Glutamatergic neuron (in vitro differentiated cells): Measurements from ENCODE around the gene CAMSAP2. TPM values are rescaled to one million over a fixed set of nuclear protein-coding genes. Genes with fewer than 3 reads are reported as not detected.

Experiments
- DNase-seq: peaks from one replicate; pipeline ENCODE4 v3.0.0; 2022
- H3K27ac Mint-ChIP-seq: one replicate; pipeline ENCODE4 v1.8.0; 2020; ENCODE audit warnings: mild to moderate bottlenecking, mixed read lengths, inconsistent platforms; ENCODE audit not compliant: unreplicated experiment
- H3K27me3 Mint-ChIP-seq: one replicate; pipeline ENCODE4 v1.8.0; 2020; ENCODE audit warnings: mild to moderate bottlenecking, moderate library complexity, mixed read lengths, inconsistent platforms; ENCODE audit not compliant: unreplicated experiment
- H3K36me3 Mint-ChIP-seq: one replicate; pipeline ENCODE4 v1.8.0; 2020; ENCODE audit warnings: mild to moderate bottlenecking, mixed read lengths, inconsistent platforms; ENCODE audit not compliant: unreplicated experiment
- H3K4me1 Mint-ChIP-seq: one replicate; pipeline ENCODE4 v1.8.0; 2020; ENCODE audit warnings: mild to moderate bottlenecking, low read depth, mixed read lengths, inconsistent platforms; ENCODE audit not compliant: unreplicated experiment
- H3K4me3 Mint-ChIP-seq: one replicate; pipeline ENCODE4 v1.8.0; 2020; ENCODE audit warnings: mild to moderate bottlenecking, mixed read lengths, inconsistent platforms; ENCODE audit not compliant: unreplicated experiment
- H3K9me3 Mint-ChIP-seq: one replicate; pipeline ENCODE4 v1.8.0; 2020; ENCODE audit warnings: mild to moderate bottlenecking, moderate library complexity, mixed read lengths, inconsistent platforms; ENCODE audit not compliant: unreplicated experiment
- CTCF ChIP-seq: fragments of 200-600 bp; sonication (generic); IDR thresholded peaks from one replicate; pipeline ENCODE4 v1.5.0; 2021; ENCODE audit not compliant: partially characterized antibody, unreplicated experiment
- total RNA-seq: library from RNA; stranded (reverse); fragmentation: NEBNext Ultra II Directional; extraction: Animal tissue kit (Norgen Biotek cat#: 25700); gene quantifications from one replicate; pipeline ENCODE4 v1.2.1, GENCODE V29; 2021; ENCODE audit not compliant: unreplicated experiment

Gene CAMSAP2
- total RNA-seq, 1 donor from 2014 or later: 51.1 TPM

GRCh38 chr1:200887036-200887435 is 148.3 kb downstream of the CAMSAP2 start:
- DNase-seq: no peak
- H3K9me3 Mint-ChIP-seq: no peaks in the 10 kb centered on the region
- no peak for TF ChIP-seq CTCF
- peaks cover 6% of the 10 kb centered on the region for H3K4me1 Mint-ChIP-seq
- H3K36me3 Mint-ChIP-seq: no peaks in the 10 kb centered on the region
- H3K4me3 Mint-ChIP-seq: no peak overlapping the region
- no peak overlapping the region for H3K27ac Mint-ChIP-seq
- peaks cover 3% of the 10 kb centered on the region for H3K27me3 Mint-ChIP-seq

GRCh38 chr1:200887772-200888348 is 149.2 kb downstream of the CAMSAP2 start:
- Mint-ChIP-seq H3K36me3 (no peaks in the 10 kb centered on the region), H3K27ac (no peak overlapping the region), H3K4me1 (peaks cover 10% of the 10 kb centered on the region), H3K27me3 (peaks cover 3% of the 10 kb centered on the region), H3K9me3 (peaks cover 3% of the 10 kb centered on the region), H3K4me3 (no peak overlapping the region)
- no peak for DNase-seq
- TF ChIP-seq CTCF: no peak

- Mint-ChIP-seq H3K27me3 (peaks cover 3% of the 10 kb centered on the region), H3K36me3 (no peaks in the 10 kb centered on the region), H3K27ac (no peak overlapping the region), H3K9me3 (peaks cover 3% of the 10 kb centered on the region), H3K4me3 (no peak overlapping the region), H3K4me1 (peaks cover 10% of the 10 kb centered on the region)
- DNase-seq: no peak
- TF ChIP-seq CTCF: no peak
These were observed 149.7 kb downstream of the CAMSAP2 start for GRCh38 chr1:200888349-200888838.

GRCh38 chr1:200889571-200889970 is 150.9 kb downstream of the CAMSAP2 start:
- peaks cover 10% of the 10 kb centered on the region for H3K4me1 Mint-ChIP-seq
- no peaks in the 10 kb centered on the region for H3K36me3 Mint-ChIP-seq
- peaks cover 3% of the 10 kb centered on the region for H3K27me3 Mint-ChIP-seq
- peaks cover 4% of the 10 kb centered on the region for H3K9me3 Mint-ChIP-seq
- no peak for DNase-seq
- H3K4me3 Mint-ChIP-seq: no peak overlapping the region
- TF ChIP-seq CTCF: no peak
- no peak overlapping the region for H3K27ac Mint-ChIP-seq

GRCh38 chr1:200890027-200890426 is 151.3 kb downstream of the CAMSAP2 start:
- peaks cover 3% of the 10 kb centered on the region for H3K27me3 Mint-ChIP-seq
- H3K27ac Mint-ChIP-seq: no peak overlapping the region
- DNase-seq: no peak
- no peaks in the 10 kb centered on the region for H3K36me3 Mint-ChIP-seq
- peaks cover 4% of the 10 kb centered on the region for H3K9me3 Mint-ChIP-seq
- no peak overlapping the region for H3K4me3 Mint-ChIP-seq
- H3K4me1 Mint-ChIP-seq: peaks cover 10% of the 10 kb centered on the region
- no peak for TF ChIP-seq CTCF
